ENCODE measurements around the gene GSE1.

Gene GSE1

GRCh38 chr16:85612801-85613603 lies at the start of gene GSE1:
Gene GSE1, plus strand, starts transcription at chr16:85613322. Its CDS starts 70 bp downstream, at chr16:85613392.
- no peak for TF ChIP-seq CTCF (IDR thresholded peaks at IDR 0.05; ENCODE audit: poor library complexity, severe bottlenecking)
- peak; percentile 98 for DNase-seq (ENCODE audit: low spot score)
- peak; percentile 22 for ATAC-seq (ENCODE audit: low read depth)
- Histone ChIP-seq H3K36me3 (ENCODE audit: low read depth) (no peaks in the 10 kb centered on the region), H3K4me1 (ENCODE audit: insufficient read depth, poor library complexity, severe bottlenecking) (peaks cover 13% of the 10 kb centered on the region), H3K9me3 (ENCODE audit: severe bottlenecking) (no peaks in the 10 kb centered on the region), H3K4me3 (ENCODE audit: severe bottlenecking) (peak within 1 kb of the TSS; percentile 48), H3K27ac (ENCODE audit: poor library complexity, severe bottlenecking) (peak within 1 kb of the TSS; percentile 91), H3K27me3 (ENCODE audit: insufficient read depth, poor library complexity, severe bottlenecking) (no peaks in the 10 kb centered on the region)

DNA sequence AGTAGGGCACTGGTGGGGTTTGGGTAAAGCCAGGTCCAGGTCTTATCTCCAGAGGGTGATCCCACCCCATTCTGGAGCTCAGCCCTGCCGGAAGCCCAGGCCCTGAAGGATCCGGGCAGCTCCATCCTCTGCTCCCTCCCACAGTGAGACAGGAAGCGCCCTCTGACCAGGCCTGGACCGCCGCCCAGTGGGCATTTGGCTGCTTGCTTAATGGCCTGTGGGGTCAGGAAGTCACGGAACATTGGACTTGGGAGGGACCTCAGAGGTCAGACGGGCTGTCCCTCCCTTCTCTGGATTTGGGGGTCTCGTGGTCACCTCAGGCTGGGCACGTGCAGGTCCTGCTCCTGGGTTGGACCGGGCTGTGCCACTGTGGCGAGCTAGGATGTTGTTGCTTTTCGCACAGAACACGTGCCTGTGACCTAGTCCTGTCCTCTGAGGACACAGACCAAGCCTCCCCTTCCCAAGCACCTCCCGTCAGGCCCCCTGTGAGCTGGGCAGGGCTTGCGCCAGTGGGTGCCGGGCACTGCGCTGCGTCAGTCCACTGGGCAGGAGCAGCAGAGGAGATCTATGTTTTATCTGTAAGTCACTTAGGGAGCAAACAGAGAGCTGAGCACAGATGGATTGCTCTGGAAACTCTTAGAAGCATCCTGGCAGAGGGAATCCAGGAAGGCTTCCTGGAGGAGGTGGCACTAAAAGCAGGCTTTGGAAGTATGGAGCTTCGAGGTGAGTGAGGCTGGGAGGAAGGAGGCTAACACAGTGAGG lies 49.4 kb upstream of the GSE1 start:
- no peak for TF ChIP-seq CTCF (IDR thresholded peaks at IDR 0.05; ENCODE audit: poor library complexity, severe bottlenecking)
- Histone ChIP-seq H3K27me3 (ENCODE audit: insufficient read depth, poor library complexity, severe bottlenecking) (no peaks in the 10 kb centered on the region), H3K4me3 (ENCODE audit: severe bottlenecking) (no peak overlapping the region), H3K4me1 (ENCODE audit: insufficient read depth, poor library complexity, severe bottlenecking) (peaks cover 6% of the 10 kb centered on the region), H3K36me3 (ENCODE audit: low read depth) (no peaks in the 10 kb centered on the region), H3K27ac (ENCODE audit: poor library complexity, severe bottlenecking) (no peak overlapping the region), H3K9me3 (ENCODE audit: severe bottlenecking) (no peaks in the 10 kb centered on the region)
- DNase-seq (ENCODE audit: low spot score) (no peak), ATAC-seq (ENCODE audit: low read depth) (no peak)

GRCh38 chr16:85564277-85565051 lies 48.7 kb upstream of the GSE1 start:
- peaks cover 4% of the 10 kb centered on the region for H3K4me1 ChIP-seq (ENCODE audit: insufficient read depth, poor library complexity, severe bottlenecking)
- no peak overlapping the region for H3K27ac ChIP-seq (ENCODE audit: poor library complexity, severe bottlenecking)
- TF ChIP-seq CTCF (IDR thresholded peaks at IDR 0.05; ENCODE audit: poor library complexity, severe bottlenecking) = peak; percentile 44
- no peak overlapping the region for H3K4me3 ChIP-seq (ENCODE audit: severe bottlenecking)
- DNase-seq (ENCODE audit: low spot score) = no peak
- H3K27me3 ChIP-seq (ENCODE audit: insufficient read depth, poor library complexity, severe bottlenecking) = no peaks in the 10 kb centered on the region
- ATAC-seq (ENCODE audit: low read depth) = no peak
- H3K36me3 ChIP-seq (ENCODE audit: low read depth) = no peaks in the 10 kb centered on the region
- no peaks in the 10 kb centered on the region for H3K9me3 ChIP-seq (ENCODE audit: severe bottlenecking)

- DNase-seq (ENCODE audit: low spot score) = no peak
- H3K36me3 ChIP-seq (ENCODE audit: low read depth) = no peaks in the 10 kb centered on the region
- H3K9me3 ChIP-seq (ENCODE audit: severe bottlenecking) = no peaks in the 10 kb centered on the region
- ATAC-seq (ENCODE audit: low read depth) = no peak
- no peak overlapping the region for H3K27ac ChIP-seq (ENCODE audit: poor library complexity, severe bottlenecking)
- H3K27me3 ChIP-seq (ENCODE audit: insufficient read depth, poor library complexity, severe bottlenecking) = no peaks in the 10 kb centered on the region
- H3K4me1 ChIP-seq (ENCODE audit: insufficient read depth, poor library complexity, severe bottlenecking) = no peaks in the 10 kb centered on the region
- H3K4me3 ChIP-seq (ENCODE audit: severe bottlenecking) = no peak overlapping the region
- no peak for TF ChIP-seq CTCF (IDR thresholded peaks at IDR 0.05; ENCODE audit: poor library complexity, severe bottlenecking)
Measured at GRCh38 chr16:85565340-85565739, 47.8 kb upstream of the GSE1 start.

Measured in RWPE2 (cell line).